ENCODE measurements around the gene WFDC9. TPM values are rescaled to one million over a fixed set of nuclear protein-coding genes. Genes with fewer than 3 reads are reported as not detected.

WFDC9 gene
- total RNA-seq, 1 experiment from 2014 or later, result not detected

DNA sequence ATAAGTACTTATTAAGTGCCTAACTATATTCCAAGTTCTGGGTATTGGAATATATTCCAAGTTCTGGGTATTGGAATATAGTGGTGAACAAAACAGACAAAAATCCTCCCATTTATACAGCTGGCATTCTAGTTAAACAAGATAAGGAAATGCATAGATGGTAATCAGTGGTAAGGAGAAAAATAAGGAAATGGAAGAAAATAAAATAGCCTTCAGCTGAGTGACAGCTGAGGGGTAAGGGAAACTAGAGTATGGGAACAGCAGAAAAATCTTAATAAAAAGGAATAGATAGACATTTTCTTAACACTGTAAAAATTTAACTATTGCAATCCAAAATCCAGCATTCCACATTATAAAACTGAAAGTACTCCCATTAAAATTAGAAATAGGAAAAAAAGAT, 18.8 kb downstream of the WFDC9 start:
- H3K9me2 ChIP-seq (ENCODE audit: insufficient read depth), result no peaks in the 10 kb centered on the region
- intact Hi-C loops (cut with micrococcal nuclease), result no loop called here
- TF ChIP-seq, protein P1, sequence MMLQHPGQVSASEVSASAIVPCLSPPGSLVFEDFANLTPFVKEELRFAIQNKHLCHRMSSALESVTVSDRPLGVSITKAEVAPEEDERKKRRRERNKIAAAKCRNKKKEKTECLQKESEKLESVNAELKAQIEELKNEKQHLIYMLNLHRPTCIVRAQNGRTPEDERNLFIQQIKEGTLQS (IDR thresholded peaks at IDR 0.05), result no peak
- TF ChIP-seq ZNF274 (IDR thresholded peaks at IDR 0.05; ENCODE audit: low read depth, low read length), result no peak
- TF ChIP-seq SP1 (IDR thresholded peaks at IDR 0.05; ENCODE audit: low read depth), result no peak
- TF ChIP-seq ZFX (IDR thresholded peaks at IDR 0.05), result no peak
- TF ChIP-seq CEBPB (IDR thresholded peaks at IDR 0.05; ENCODE audit: low read depth), result no peak
- TF ChIP-seq TCF7L2 (IDR thresholded peaks at IDR 0.05; ENCODE audit: borderline replicate concordance, extremely low read depth, insufficient read depth, insufficient read length), result no peak
- no peak for TF ChIP-seq ELF1 (IDR thresholded peaks at IDR 0.05; ENCODE audit: borderline replicate concordance, low read depth)
- TF ChIP-seq, protein P2, sequence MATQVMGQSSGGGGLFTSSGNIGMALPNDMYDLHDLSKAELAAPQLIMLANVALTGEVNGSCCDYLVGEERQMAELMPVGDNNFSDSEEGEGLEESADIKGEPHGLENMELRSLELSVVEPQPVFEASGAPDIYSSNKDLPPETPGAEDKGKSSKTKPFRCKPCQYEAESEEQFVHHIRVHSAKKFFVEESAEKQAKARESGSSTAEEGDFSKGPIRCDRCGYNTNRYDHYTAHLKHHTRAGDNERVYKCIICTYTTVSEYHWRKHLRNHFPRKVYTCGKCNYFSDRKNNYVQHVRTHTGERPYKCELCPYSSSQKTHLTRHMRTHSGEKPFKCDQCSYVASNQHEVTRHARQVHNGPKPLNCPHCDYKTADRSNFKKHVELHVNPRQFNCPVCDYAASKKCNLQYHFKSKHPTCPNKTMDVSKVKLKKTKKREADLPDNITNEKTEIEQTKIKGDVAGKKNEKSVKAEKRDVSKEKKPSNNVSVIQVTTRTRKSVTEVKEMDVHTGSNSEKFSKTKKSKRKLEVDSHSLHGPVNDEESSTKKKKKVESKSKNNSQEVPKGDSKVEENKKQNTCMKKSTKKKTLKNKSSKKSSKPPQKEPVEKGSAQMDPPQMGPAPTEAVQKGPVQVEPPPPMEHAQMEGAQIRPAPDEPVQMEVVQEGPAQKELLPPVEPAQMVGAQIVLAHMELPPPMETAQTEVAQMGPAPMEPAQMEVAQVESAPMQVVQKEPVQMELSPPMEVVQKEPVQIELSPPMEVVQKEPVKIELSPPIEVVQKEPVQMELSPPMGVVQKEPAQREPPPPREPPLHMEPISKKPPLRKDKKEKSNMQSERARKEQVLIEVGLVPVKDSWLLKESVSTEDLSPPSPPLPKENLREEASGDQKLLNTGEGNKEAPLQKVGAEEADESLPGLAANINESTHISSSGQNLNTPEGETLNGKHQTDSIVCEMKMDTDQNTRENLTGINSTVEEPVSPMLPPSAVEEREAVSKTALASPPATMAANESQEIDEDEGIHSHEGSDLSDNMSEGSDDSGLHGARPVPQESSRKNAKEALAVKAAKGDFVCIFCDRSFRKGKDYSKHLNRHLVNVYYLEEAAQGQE (IDR thresholded peaks at IDR 0.05; ENCODE audit: low read depth), result no peak
- no peak for TF ChIP-seq POLR2A (IDR thresholded peaks at IDR 0.05; ENCODE audit: borderline replicate concordance, extremely low read depth, insufficient read depth, insufficient read length)
- TF ChIP-seq SIN3A (IDR thresholded peaks at IDR 0.05; ENCODE audit: low read depth), result no peak
- no peak for TF ChIP-seq YY1 (IDR thresholded peaks at IDR 0.05; ENCODE audit: extremely low read depth, insufficient replicate concordance, low read depth, low read length)
- TF ChIP-seq POLR2AphosphoS5 (IDR thresholded peaks at IDR 0.05; ENCODE audit: low read depth, low read length), result no peak
- TF ChIP-seq RAD21 (IDR thresholded peaks at IDR 0.05; ENCODE audit: low read depth), result no peak
- TF ChIP-seq SRF (IDR thresholded peaks at IDR 0.05; ENCODE audit: low read depth), result no peak
- H3K4me1 ChIP-seq (ENCODE audit: control insufficient read depth in 1 of 2, insufficient read depth in 2 of 2, low read length in 2 of 2), result peaks cover 5 to 19% of the 10 kb centered on the region in 2 experiments; a peak in 3 of 4 replicates
- H4K20me1 ChIP-seq (ENCODE audit: insufficient read depth), result no peaks in the 10 kb centered on the region
- ATAC-seq (no peak), DNase-seq (ENCODE audit: low read depth, low spot score) (no peak)
- ChIA-PET POLR2A (no interaction called here), CTCF (interaction anchor here (1.7 kb wide), 1 partner anchor 17 kb away, joined by 6 read pairs; the partner anchor contains the start of gene WFDC10A), RAD21 (ENCODE audit: low non-redundant PET in 1 of 2, low total read pairs in 2 of 2, uncharacterized antibody in 2 of 2, unreplicated experiment in 2 of 2) (no interaction called here)
- H3K27me3 ChIP-seq (ENCODE audit: insufficient read depth, low read length), result no peaks in the 10 kb centered on the region
- no peak overlapping the region for H3K4me2 ChIP-seq (ENCODE audit: low read length)
- H3K9me3 ChIP-seq (ENCODE audit: control insufficient read depth in 1 of 2, insufficient read depth in 1 of 2, low read depth in 1 of 2, low read length in 2 of 2), result peaks cover 2 to 5% of the 10 kb centered on the region in 2 experiments; a peak in 2 of 4 replicates
- no TSS peak for BruUV-seq (replicated peaks)
- no peaks in the 10 kb centered on the region for H3K36me3 ChIP-seq (ENCODE audit: control insufficient read depth in 1 of 2, insufficient read depth in 2 of 2, low read length in 2 of 2)
- no peaks in the 10 kb centered on the region for H3K79me2 ChIP-seq (ENCODE audit: insufficient read depth, low read length)
- no peak overlapping the region for H3K27ac ChIP-seq (ENCODE audit: low read depth, low read length)
- H3K4me3 ChIP-seq (replicated peaks in 1 of 2; ENCODE audit: low read depth in 1 of 2, low read length in 2 of 2), result no peak overlapping the region
- no peak overlapping the region for H3K9ac ChIP-seq (ENCODE audit: low read length)
- peak overlapping the region; percentile 2 for H2AFZ ChIP-seq (ENCODE audit: low read depth, low read length, poor library complexity, severe bottlenecking)

Data from HCT116 (cell line).